C4-2B (cell line): ENCODE data around the gene CAGE1.

Experiments used
- H3K27ac ChIP-seq: fragments of 450-650 bp; 2 replicates; pipeline ENCODE4 v1.5.1; 2017
- ZFX ChIP-seq: fragments of 450-650 bp; IDR thresholded peaks from 2 replicates; pipeline ENCODE4 v1.6.1; 2017
- TF ChIP-seq, protein P1 (sequence below): fragments of 450-650 bp; conservative IDR thresholded peaks from 2 replicates; pipeline ENCODE4 v1.5.1; 2017; ENCODE audit warnings: mild to moderate bottlenecking

The CAGE1 gene

DNA sequence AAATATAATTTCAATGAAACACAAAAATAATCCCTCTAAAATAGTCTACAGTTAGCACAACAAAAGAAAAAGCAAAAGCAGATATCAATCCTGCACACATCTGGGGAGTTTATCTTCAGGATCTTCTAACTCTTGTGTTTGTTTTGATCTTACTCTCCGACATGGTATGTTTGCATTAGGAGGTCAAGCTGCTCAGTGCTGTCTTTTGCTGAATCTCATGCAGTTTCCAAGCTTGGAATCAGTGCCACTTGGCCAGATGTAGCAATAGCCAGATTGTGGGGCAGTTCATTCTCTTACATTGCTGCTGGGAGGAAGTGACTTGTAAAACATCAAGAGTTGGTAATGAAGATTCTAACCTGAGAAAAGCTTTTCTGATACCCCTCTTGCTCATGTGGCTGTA is 29.5 kb upstream of the CAGE1 start:
- H3K27ac ChIP-seq: peak overlapping the region; percentile 49; the same call in 1 of the 2 replicates

DNA sequence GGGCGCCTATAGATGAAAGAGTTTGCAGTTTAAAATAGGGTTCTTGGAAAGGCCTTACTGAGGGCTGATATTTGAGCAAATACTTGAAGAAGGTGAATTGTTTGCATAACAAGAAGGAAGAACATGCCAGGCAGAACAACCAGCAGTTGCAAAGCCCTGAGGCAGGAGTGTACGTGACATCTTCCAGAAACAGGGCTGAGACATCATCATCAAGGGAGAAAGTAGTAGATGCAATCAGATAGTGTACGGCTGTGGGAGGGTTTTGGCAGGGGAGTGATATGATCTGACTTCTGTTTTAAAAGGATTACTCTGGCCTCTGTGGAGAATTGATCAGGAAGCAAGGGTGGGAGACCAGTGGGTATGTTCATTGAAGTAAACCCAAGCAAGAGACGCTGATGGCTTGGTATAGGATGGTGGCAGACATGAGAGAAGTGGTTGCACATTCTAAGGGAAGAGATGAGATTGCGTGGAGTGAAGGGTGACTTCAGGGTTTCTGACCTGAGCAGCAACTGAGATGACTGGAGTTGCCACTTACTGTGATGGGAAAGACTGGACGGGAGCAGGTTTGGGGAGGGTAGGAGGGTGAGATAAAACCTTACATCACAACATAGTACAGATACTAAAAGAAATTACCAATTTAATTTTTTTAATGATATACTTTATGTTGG is 28.8 kb upstream of the CAGE1 start:
- peak overlapping the region; percentile 63; the same call in 1 of the 2 replicates for H3K27ac ChIP-seq

More for the DNA sequence above, 29.5 kb upstream of the CAGE1 start:
- TF ChIP-seq, protein P1, sequence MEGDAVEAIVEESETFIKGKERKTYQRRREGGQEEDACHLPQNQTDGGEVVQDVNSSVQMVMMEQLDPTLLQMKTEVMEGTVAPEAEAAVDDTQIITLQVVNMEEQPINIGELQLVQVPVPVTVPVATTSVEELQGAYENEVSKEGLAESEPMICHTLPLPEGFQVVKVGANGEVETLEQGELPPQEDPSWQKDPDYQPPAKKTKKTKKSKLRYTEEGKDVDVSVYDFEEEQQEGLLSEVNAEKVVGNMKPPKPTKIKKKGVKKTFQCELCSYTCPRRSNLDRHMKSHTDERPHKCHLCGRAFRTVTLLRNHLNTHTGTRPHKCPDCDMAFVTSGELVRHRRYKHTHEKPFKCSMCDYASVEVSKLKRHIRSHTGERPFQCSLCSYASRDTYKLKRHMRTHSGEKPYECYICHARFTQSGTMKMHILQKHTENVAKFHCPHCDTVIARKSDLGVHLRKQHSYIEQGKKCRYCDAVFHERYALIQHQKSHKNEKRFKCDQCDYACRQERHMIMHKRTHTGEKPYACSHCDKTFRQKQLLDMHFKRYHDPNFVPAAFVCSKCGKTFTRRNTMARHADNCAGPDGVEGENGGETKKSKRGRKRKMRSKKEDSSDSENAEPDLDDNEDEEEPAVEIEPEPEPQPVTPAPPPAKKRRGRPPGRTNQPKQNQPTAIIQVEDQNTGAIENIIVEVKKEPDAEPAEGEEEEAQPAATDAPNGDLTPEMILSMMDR: no peak
- TF ChIP-seq ZFX: no peak

DNA sequence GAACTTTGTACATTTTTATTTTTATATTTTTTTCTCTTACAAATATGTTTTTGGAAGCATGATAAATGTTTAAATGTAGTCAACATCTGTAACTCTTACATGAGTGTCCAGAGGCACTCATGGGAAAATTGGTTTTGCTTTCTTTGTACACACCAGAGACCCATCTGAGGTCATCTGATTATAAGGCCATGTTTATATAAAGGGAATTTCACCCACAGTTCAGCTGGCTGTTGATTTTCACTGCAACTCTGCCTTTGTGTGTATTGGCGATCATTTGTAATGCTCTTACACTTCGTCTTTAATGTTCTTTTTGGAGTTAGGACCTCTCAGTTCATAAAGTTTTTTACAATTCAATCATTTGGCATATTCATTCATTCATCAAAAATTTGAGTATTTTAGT is 28.1 kb upstream of the CAGE1 start:
- TF ChIP-seq, protein P1: no peak
- no peak for TF ChIP-seq ZFX
- no peak overlapping the region for H3K27ac ChIP-seq

More for the DNA sequence above, 28.8 kb upstream of the CAGE1 start:
- TF ChIP-seq ZFX: no peak
- TF ChIP-seq, protein P1: no peak

DNA sequence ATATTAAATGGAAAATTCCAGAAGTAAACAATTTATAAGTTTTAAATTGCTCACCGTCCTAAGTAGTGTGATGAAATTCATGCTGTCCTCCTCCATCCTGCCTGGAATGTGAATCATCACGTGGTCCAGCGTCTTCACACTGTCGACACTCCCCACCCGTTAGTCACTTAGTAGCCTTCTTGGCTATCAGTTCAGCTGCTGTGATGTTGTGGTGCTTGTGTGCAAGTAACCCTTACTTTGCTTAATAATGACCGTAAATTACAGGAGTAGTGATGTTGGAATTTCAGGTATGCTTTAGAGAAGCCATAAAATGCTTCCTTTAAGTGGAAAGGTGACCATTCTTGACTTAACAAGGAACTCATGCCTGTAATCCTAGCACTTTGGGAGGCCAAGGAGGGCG is 25.3 kb upstream of the CAGE1 start:
- TF ChIP-seq ZFX: no peak
- TF ChIP-seq, protein P1: no peak

DNA sequence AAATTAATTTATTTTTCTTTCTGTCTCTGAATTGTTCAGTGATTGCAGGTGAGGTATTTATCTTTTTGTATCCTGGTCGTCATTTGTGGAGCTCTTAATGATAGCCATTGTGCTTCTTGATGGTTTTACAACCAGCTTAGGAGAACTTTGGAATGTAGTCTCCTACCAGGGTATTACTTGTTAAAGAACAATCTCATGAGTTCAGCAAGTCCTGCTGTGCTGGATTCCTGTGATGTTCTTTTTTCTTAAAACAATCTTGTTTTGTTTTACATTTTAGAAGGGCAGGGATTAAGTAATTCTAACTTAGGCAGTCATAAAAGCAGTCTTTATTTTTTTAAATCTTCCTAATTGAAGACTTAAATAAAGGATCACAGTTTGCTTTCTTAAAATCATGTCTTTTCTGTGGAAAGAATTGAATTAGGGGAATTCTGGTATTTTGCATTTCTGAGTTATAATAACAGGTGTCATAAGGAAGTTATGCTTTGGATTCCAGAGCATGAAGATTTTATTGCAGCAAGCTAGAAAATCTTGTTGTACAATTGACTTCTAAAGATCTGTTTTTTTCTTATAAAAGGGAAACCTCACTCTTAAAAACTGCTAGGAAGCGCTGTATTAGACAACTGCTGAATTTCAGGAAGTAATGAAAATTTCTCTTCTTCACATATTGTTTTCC is 23.7 kb upstream of the CAGE1 start:
- H3K27ac ChIP-seq: no peak overlapping the region
- TF ChIP-seq ZFX: no peak
- TF ChIP-seq, protein P1: no peak

More for the DNA sequence above, 25.3 kb upstream of the CAGE1 start:
- no peak overlapping the region for H3K27ac ChIP-seq

DNA sequence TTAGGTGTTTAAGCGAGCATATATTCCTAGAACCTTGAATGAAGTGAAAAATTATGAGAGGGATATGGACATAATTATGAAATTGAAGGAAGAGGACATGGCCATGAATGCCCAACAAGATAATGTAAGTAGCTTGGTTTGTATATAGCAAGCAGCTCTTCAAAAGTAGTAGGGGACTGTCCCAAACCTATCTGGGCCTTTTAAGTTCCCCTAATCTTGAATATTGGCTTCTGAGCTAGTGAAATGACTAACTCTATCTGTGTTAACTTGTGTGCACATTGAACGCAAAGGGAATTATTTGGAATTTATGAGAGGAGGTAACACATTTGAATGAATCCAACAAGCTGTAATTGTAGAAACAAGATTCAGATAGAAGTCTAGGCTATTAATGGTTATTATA is 21.8 kb upstream of the CAGE1 start:
- TF ChIP-seq, protein P1: no peak
- no peak for TF ChIP-seq ZFX
- no peak overlapping the region for H3K27ac ChIP-seq

DNA sequence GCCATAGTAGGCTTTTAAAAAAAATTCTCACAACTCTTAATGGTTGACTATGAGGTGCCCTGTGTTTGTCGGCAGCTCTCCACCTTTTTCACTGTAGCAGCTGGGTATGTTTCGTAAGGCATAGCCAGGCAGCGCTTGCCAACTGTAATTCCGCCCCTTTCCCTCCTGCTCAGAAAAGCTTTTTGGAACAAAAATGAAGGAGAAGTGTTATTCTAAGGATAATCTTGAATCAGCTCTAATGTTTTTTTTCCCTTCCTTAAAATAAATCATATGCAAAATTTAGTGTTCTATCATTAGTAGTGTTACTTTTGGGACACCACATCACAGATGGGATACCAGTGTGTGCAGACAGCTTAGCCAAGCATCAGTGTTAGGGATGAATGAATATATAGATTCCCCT is 21.3 kb upstream of the CAGE1 start:
- H3K27ac ChIP-seq: no peak overlapping the region
- TF ChIP-seq ZFX: no peak
- TF ChIP-seq, protein P1: no peak
